HG02610 (cell line): ENCODE data around the gene NTM.

ENCODE experiments used
- ATAC-seq: cut with Tn5 transposase; IDR thresholded peaks from one replicate; pipeline ENCODE4 v1.9.1; 2021; ENCODE audit warnings: mild to moderate bottlenecking, moderate library complexity; ENCODE audit not compliant: unreplicated experiment

The NTM gene

DNA sequence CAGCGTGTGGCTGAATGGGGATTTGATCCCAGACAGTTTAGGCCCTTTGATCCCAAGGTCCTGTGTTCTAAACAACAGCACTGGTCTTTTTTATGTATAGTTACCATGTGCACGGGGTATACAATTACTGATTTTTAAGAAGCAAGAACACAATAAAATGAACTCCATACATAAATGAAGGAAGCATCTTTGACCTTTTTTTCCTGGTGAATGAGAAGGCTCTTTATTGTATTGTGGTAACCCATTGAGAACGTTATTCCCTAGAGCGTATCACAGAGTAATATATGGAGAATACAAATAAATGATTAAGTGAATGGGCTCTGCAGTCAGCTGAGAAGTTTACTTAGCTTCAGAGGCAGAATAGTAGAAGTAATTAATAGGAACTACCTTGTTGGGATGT lies 563.6 kb downstream of the NTM start:
- ATAC-seq: no peak

GRCh38 chr11:131938351-131938751 lies 567.9 kb downstream of the NTM start:
- no peak for ATAC-seq

DNA sequence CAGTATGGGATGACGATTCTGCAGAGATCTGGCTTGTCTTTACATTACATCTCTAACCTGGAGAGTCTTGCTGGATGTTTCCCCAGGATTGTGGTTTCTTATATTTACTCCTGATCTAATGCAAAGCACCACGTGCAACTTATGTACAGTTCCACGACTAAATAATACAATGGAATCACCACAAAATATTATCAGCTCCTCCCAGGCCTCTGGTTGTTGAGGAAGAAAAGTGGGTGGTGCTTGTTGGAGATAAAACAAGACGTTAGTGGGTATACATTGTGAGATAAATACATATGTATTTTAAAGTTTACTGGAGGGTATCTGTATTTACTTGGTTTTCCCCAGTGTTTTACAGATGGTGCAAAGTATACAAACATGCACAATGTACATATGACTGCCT lies 569.7 kb downstream of the NTM start:
- ATAC-seq: no peak

GRCh38 chr11:131942878-131943277 lies 572.5 kb downstream of the NTM start:
- no peak for ATAC-seq

DNA sequence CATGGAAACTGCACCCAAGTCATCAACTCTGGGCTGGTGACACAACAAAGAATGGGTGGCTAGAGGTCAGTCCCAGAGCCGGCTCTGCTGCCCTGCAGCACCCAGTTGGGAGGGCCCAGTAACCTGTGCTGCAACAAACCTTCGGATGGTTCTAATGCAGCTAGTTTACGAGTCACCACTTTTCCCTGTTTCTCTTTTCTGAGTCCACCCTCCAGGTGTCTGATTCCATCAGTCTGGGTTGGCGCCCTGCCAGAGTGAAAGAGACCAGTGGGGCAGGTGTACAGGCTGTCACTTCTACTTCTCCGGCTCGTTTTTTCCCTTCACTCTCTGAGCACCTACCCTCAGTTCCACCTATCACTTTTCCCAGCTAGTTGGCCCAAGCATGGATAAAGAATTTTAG lies 572.9 kb downstream of the NTM start:
- no peak for ATAC-seq

DNA sequence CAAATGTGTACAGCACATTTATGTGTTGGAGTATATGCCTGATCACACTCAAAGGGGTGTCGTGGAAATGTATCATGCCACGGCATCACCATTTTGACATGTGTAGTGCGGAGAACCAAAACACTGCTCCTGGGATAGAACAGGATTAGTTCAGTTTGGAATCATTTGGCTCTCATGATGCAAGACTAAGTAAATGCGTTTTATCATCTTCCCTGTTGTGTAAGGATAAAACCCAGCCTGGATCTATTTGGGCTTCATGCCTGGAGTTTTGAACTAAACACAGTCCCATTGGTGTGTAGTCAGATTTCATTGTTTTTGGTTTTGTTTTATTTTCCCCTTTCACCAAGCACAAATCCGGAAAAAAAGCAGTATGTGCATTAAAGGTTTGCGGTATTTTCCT lies 574.3 kb downstream of the NTM start:
- ATAC-seq: no peak

GRCh38 chr11:131945706-131946105 lies 575.3 kb downstream of the NTM start:
- ATAC-seq: no peak

DNA sequence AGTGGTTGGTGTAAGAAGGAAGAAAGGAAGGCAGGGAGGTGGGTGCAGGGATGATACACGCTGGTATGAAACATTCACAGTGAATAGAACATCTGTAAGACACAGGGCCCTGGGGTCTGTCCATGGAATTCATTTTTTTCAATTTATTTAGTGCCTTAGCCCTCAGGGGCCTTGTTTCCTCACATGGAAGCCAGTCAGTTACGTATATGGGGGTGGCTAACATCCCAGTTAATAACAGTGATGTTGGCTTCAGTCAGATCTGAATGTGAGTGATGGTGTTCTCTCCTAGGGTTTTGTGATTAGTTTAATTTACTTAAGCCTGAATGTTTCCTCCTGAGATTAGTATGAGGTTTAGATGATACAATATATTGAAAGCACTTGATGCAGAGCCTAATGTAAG lies 577.1 kb downstream of the NTM start:
- no peak for ATAC-seq

DNA sequence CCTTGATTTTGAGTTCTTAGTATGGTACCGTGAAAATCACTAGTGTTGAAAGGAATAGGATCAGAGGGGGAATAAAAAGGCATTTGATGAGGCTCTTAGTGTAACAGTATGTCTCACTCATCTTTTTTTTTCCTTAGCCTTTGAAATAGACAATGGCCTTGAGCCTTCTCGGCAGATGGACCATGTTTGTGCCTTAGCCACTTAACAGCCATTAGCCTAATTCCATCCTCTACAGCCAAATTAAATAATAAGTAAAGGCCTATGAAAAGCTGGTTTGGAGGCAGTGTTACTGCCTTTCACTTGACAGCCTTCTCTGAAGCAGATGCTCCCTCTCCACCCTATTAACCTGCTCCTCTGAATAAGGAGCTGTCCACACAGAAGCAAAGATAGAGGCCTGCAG lies 580.7 kb downstream of the NTM start:
- no peak for ATAC-seq

DNA sequence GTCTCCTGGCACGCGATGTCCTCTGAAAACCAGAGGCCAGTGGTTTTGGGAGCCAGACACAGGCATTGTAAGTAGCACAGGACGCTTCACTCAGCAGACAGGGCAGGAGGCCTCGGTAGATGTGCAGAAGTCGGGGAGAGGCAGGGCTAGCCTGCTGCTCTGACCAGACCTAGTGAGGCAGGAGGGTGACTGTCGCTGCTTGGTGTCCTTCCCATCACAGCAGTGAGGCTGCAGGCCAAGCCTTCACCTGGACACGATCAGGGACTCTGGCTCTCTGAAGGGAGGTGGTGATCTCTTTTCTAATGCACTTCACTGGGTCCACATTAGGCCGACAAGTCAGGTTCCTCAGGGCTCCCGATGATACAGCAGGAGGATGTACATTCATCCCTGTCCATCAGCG lies 583.7 kb downstream of the NTM start:
- ATAC-seq: no peak

DNA sequence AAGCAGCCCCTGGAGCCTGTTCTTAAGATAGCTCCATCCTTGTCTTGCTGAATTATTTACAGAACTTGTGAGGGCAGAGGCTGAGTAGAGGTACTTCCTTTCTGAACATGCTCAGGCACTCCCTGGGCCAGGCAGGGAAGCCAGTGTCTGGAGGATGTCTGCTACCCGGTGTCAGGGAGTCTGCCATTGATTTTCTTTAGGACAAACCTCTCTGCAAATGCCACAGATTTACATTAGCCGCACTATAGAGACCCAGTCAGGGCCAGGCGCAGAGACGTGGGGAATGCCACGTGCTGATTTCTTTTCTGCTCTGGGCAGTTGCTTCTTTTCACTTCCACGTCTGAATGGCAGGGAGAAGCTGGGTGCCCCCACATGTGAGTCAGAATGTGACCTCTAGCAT lies 585.5 kb downstream of the NTM start:
- ATAC-seq: no peak

- ATAC-seq: no peak
Measured at GRCh38 chr11:131957201-131957600, 586.8 kb downstream of the NTM start.

GRCh38 chr11:131957875-131958274 lies 587.5 kb downstream of the NTM start:
- ATAC-seq: no peak

DNA sequence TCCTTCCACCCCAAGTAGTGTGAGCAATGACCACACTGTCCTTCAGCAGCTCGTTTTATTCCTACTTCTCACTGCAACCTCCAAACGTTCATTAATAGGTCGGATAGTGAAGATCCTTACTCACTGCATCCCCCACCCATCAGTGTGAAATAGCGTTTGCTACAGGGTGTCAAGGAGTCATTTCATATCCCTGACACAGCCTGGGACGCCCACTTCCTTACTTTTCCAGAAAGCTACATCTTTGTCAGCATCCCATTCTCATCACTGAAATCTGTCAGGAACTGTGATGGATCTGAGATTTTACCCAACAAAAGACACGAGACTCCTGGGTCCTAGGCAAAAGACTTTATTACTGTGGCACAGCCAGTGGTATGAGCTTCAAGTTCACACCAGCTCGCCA lies 592.4 kb downstream of the NTM start:
- ATAC-seq: no peak

GRCh38 chr11:131964698-131965483 lies 594.5 kb downstream of the NTM start:
- ATAC-seq: no peak

- no peak for ATAC-seq
Measured at GRCh38 chr11:131965504-131965903, 595.1 kb downstream of the NTM start.

- ATAC-seq: no peak
Measured at GRCh38 chr11:131966667-131967066, 596.3 kb downstream of the NTM start.

GRCh38 chr11:131969261-131969660 lies 598.8 kb downstream of the NTM start:
- no peak for ATAC-seq

DNA sequence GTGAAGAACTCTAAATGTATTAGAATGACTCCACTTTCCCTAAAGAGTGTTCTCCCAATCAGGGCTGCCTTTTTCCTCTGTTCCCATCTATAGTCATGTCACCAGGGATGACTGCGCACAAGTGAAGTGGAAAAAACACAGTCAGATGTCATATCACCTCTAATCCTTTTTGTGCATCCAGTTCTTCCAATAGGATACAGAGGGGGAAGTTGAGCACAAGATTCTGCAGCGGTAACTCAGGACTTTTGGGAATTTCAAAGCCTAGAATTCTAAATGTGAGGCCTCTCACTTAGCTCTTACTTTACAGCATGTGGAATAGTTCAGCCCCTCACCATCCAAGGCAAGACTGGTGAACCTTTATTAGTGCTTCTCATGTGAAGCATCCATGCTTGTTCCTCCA lies 602.6 kb downstream of the NTM start:
- no peak for ATAC-seq

DNA sequence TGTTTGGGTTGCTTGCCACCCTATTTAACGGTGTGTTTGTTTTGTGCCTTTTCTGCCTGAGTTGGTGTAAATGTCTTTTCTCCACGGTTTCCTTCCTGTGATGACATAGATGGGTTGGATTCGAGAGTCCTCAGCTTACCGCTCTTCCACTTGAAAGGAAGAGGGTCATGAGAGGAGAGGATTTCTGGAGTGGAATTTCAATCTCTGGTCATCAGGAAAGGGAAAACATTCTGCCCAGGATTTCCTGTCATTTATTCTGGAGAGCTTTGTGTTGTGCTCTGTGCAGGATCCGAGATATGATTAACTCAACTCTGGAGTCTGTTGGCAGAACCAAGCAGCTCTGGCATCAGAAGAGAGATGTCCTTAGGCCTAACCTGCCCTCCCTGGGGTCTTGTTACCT lies 605.2 kb downstream of the NTM start:
- no peak for ATAC-seq

DNA sequence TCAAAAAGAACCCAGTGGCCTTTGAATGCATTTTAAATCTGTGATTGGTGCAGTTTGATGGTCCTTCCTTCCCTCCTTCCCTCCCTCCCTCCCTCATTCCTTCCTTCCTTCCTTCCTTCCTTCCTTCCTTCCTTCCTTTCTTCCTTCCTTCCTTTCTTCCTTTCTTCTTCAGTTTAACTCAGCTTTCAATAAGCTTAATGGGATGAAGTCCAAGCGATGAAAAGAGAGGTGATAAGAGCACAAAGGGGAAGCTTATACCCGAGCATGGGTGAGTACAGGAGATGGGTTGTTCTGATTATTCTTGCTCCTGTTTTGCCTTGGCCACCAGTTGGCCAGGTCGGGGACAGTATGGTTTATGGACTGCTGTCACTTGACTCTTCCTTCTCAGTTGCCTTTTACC lies 605.6 kb downstream of the NTM start:
- no peak for ATAC-seq

GRCh38 chr11:131977231-131977630 lies 606.8 kb downstream of the NTM start:
- ATAC-seq: no peak

- ATAC-seq: no peak
Measured at GRCh38 chr11:131977854-131978253, 607.4 kb downstream of the NTM start.
